Measurements from ENCODE around the gene FAH. TPM values are rescaled to one million over a fixed set of nuclear protein-coding genes. Genes with fewer than 3 reads are reported as not detected.
"Not testable (repeated sequence)": the region's sequence is repeated elsewhere in the genome, so short reads cannot be mapped to it uniquely, and the experiment has no call there.

Gene FAH
- total RNA-seq, 1 donor from 2014 or later, result 16.2 TPM

GRCh38 chr15:80154336-80154735 lies 1.5 kb downstream of the FAH start:
- Mint-ChIP-seq H3K4me1 (ENCODE audit: low read depth) (peaks cover 29% of the 10 kb centered on the region), H3K4me3 (ENCODE audit: unreplicated experiment) (no peak overlapping the region), H3K27me3 (ENCODE audit: low read depth) (no peaks in the 10 kb centered on the region), H3K9me3 (ENCODE audit: low read depth) (no peaks in the 10 kb centered on the region), H3K27ac (ENCODE audit: unreplicated experiment) (no peak overlapping the region), H3K36me3 (ENCODE audit: low read depth) (no peaks in the 10 kb centered on the region)
- no peak for DNase-seq (ENCODE audit: low spot score)
- TF ChIP-seq CTCF (IDR thresholded peaks at IDR 0.05), result no peak

- no peak for TF ChIP-seq CTCF (IDR thresholded peaks at IDR 0.05)
- H3K36me3 Mint-ChIP-seq (ENCODE audit: low read depth), result no peaks in the 10 kb centered on the region
- H3K27me3 Mint-ChIP-seq (ENCODE audit: low read depth), result no peaks in the 10 kb centered on the region
- H3K9me3 Mint-ChIP-seq (ENCODE audit: low read depth), result no peaks in the 10 kb centered on the region
- no peak overlapping the region for H3K4me3 Mint-ChIP-seq (ENCODE audit: unreplicated experiment)
- H3K4me1 Mint-ChIP-seq (ENCODE audit: low read depth), result peaks cover 30% of the 10 kb centered on the region
- H3K27ac Mint-ChIP-seq (ENCODE audit: unreplicated experiment), result no peak overlapping the region
- no peak for DNase-seq (ENCODE audit: low spot score)
Observed at GRCh38 chr15:80155001-80155377, 2.2 kb downstream of the FAH start.

GRCh38 chr15:80155378-80156175 lies 2.8 kb downstream of the FAH start:
- H3K27ac Mint-ChIP-seq (ENCODE audit: unreplicated experiment); H3K4me3 Mint-ChIP-seq (ENCODE audit: unreplicated experiment); H3K9me3 Mint-ChIP-seq (ENCODE audit: low read depth); H3K27me3 Mint-ChIP-seq (ENCODE audit: low read depth); DNase-seq (ENCODE audit: low spot score); H3K36me3 Mint-ChIP-seq (ENCODE audit: low read depth): not testable (repeated sequence)
- peaks cover 36% of the 10 kb centered on the region for H3K4me1 Mint-ChIP-seq (ENCODE audit: low read depth)

- Mint-ChIP-seq H3K27ac (ENCODE audit: unreplicated experiment) (no peak overlapping the region), H3K36me3 (ENCODE audit: low read depth) (no peaks in the 10 kb centered on the region), H3K27me3 (ENCODE audit: low read depth) (no peaks in the 10 kb centered on the region), H3K9me3 (ENCODE audit: low read depth) (no peaks in the 10 kb centered on the region), H3K4me3 (ENCODE audit: unreplicated experiment) (no peak overlapping the region), H3K4me1 (ENCODE audit: low read depth) (peaks cover 43% of the 10 kb centered on the region)
- no peak for TF ChIP-seq CTCF (IDR thresholded peaks at IDR 0.05)
- DNase-seq (ENCODE audit: low spot score), result no peak
Observed at GRCh38 chr15:80156176-80156720, 3.4 kb downstream of the FAH start.

- Mint-ChIP-seq H3K4me3 (ENCODE audit: unreplicated experiment) (no peak overlapping the region), H3K27me3 (ENCODE audit: low read depth) (no peaks in the 10 kb centered on the region), H3K27ac (ENCODE audit: unreplicated experiment) (no peak overlapping the region), H3K36me3 (ENCODE audit: low read depth) (peaks cover 2% of the 10 kb centered on the region), H3K9me3 (ENCODE audit: low read depth) (no peaks in the 10 kb centered on the region), H3K4me1 (ENCODE audit: low read depth) (peaks cover 41% of the 10 kb centered on the region)
- no peak for TF ChIP-seq CTCF (IDR thresholded peaks at IDR 0.05)
- DNase-seq (ENCODE audit: low spot score), result no peak
Observed at GRCh38 chr15:80157215-80157614, 4.4 kb downstream of the FAH start.

GRCh38 chr15:80159301-80159700 lies 6.5 kb downstream of the FAH start:
- H3K27ac Mint-ChIP-seq (ENCODE audit: unreplicated experiment), result no peak overlapping the region
- no peak overlapping the region for H3K4me3 Mint-ChIP-seq (ENCODE audit: unreplicated experiment)
- H3K27me3 Mint-ChIP-seq (ENCODE audit: low read depth), result no peaks in the 10 kb centered on the region
- no peak for DNase-seq (ENCODE audit: low spot score)
- no peak for TF ChIP-seq CTCF (IDR thresholded peaks at IDR 0.05)
- peaks cover 10% of the 10 kb centered on the region for H3K36me3 Mint-ChIP-seq (ENCODE audit: low read depth)
- H3K9me3 Mint-ChIP-seq (ENCODE audit: low read depth), result no peaks in the 10 kb centered on the region
- peaks cover 28% of the 10 kb centered on the region for H3K4me1 Mint-ChIP-seq (ENCODE audit: low read depth)
